ENCODE results near the gene CHID1.

GRCh38 chr11:826836-827145 is 83.8 kb downstream of the CHID1 start:
- TF ChIP-seq CTCF (conservative IDR thresholded peaks at IDR 0.05; ENCODE audit: low read length) (no peak), EZH2phosphoT487 (IDR thresholded peaks at IDR 0.05; ENCODE audit: borderline replicate concordance, low read depth, low read length) (no peak)

Measured in OCI-LY7 (cell line).